Measurements from ENCODE around the gene IL17RD.

IL17RD gene

GRCh38 chr3:57164657-57165573 lies at the start of gene IL17RD:
Gene IL17RD (minus strand): TSS chr3:57165353. CDS start chr3:57165286, 67 bp downstream.
- DNase-seq (ENCODE audit: low read depth in 2 of 2): peak; percentile 74 to 84
- peak within 1 kb of the TSS; percentile 63 to 64 for H3K4me3 ChIP-seq (replicated peaks in 1 of 2; ENCODE audit: low read depth in 2 of 2, low read length in 2 of 2)
- no peak for TF ChIP-seq CTCF (IDR thresholded peaks at IDR 0.05; ENCODE audit: low read depth, low read length)

DNA sequence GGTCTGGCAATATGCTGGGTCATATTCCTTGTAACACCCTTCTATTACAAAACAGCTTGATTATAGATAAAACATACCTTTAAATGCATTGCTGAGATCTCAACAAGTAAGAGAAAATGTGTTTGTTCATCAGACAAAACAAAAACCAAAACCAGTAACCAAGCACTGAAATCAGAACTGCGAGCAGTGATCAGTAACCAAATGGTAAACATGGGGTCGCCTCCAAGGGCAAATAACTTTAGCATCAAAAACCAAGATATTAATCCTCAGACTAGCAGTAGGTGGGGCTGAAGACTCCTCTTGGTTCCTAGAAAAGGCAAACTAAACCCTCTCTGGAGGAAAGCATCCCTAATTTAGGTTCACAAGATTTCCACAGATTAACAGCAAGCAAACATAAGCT lies 41.3 kb upstream of the IL17RD start:
- TF ChIP-seq CTCF (IDR thresholded peaks at IDR 0.05; ENCODE audit: low read depth, low read length): no peak
- H3K4me3 ChIP-seq (replicated peaks in 1 of 2; ENCODE audit: low read depth in 2 of 2, low read length in 2 of 2): no peak overlapping the region
- DNase-seq (ENCODE audit: low read depth in 2 of 2): no peak

GRCh38 chr3:57199895-57200297 lies 34.7 kb upstream of the IL17RD start, which contains the start of gene HESX1:
Gene HESX1 (minus strand): TSS chr3:57199978. CDS start chr3:57199918, 60 bp downstream.
- TF ChIP-seq CTCF (IDR thresholded peaks at IDR 0.05; ENCODE audit: low read depth, low read length): no peak
- H3K4me3 ChIP-seq (replicated peaks in 1 of 2; ENCODE audit: low read depth in 2 of 2, low read length in 2 of 2): no peak within 1 kb of the TSS
- DNase-seq (ENCODE audit: low read depth in 2 of 2): no peak

GRCh38 chr3:57194641-57195040 lies 29.5 kb upstream of the IL17RD start:
- H3K4me3 ChIP-seq (replicated peaks in 1 of 2; ENCODE audit: low read depth in 2 of 2, low read length in 2 of 2): no peak overlapping the region

GRCh38 chr3:57192028-57192427 lies 26.9 kb upstream of the IL17RD start:
- no peak overlapping the region for H3K4me3 ChIP-seq (replicated peaks in 1 of 2; ENCODE audit: low read depth in 2 of 2, low read length in 2 of 2)
- no peak for DNase-seq (ENCODE audit: low read depth in 2 of 2)
- no peak for TF ChIP-seq CTCF (IDR thresholded peaks at IDR 0.05; ENCODE audit: low read depth, low read length)

More at GRCh38 chr3:57194641-57195040, 29.5 kb upstream of the IL17RD start:
- DNase-seq (ENCODE audit: low read depth in 2 of 2): no peak
- TF ChIP-seq CTCF (IDR thresholded peaks at IDR 0.05; ENCODE audit: low read depth, low read length): no peak

GRCh38 chr3:57184526-57184925 lies 19.4 kb upstream of the IL17RD start:
- TF ChIP-seq CTCF (IDR thresholded peaks at IDR 0.05; ENCODE audit: low read depth, low read length): no peak
- DNase-seq (ENCODE audit: low read depth in 2 of 2): no peak
- no peak overlapping the region for H3K4me3 ChIP-seq (replicated peaks in 1 of 2; ENCODE audit: low read depth in 2 of 2, low read length in 2 of 2)
